ENCODE data around the gene PLPPR4. TPM values are rescaled to one million over a fixed set of nuclear protein-coding genes. Genes with fewer than 3 reads are reported as not detected.
"Not testable (repeated sequence)": the region's sequence is repeated elsewhere in the genome, so short reads cannot be mapped to it uniquely, and the experiment has no call there.

PLPPR4 gene
- total RNA-seq, 4 donors from 2014 or later: 0.42 to 1.4 (median 1.0) TPM

- intact Hi-C loops (cut with DNase I): no loop called here
- DNase-seq (ENCODE audit: extremely low spot score): no peak
- no peak overlapping the region for H3K27ac ChIP-seq (replicated peaks in 1 of 4)
- H3K27me3 ChIP-seq: no peaks in the 10 kb centered on the region
- H3K4me1 ChIP-seq: no peaks in the 10 kb centered on the region
- H3K36me3 ChIP-seq: no peaks in the 10 kb centered on the region
- TF ChIP-seq CTCF (IDR thresholded peaks at IDR 0.05) (no peak), POLR2AphosphoS5 (IDR thresholded peaks at IDR 0.05) (no peak)
- no peaks in the 10 kb centered on the region for H3K9me3 ChIP-seq
- no peak overlapping the region for H3K4me3 ChIP-seq
Measured at GRCh38 chr1:99271249-99271648, 7.0 kb downstream of the PLPPR4 start.

GRCh38 chr1:99277066-99277465 is 12.8 kb downstream of the PLPPR4 start:
- DNase-seq (ENCODE audit: extremely low spot score): no peak
- no peak for TF ChIP-seq EP300 (IDR thresholded peaks at IDR 0.05)
- TF ChIP-seq POLR2AphosphoS5 (IDR thresholded peaks at IDR 0.05): no peak
- no peak for TF ChIP-seq POLR2A (IDR thresholded peaks at IDR 0.05; ENCODE audit: low read depth)
- TF ChIP-seq CTCF (IDR thresholded peaks at IDR 0.05): no peak
- Histone ChIP-seq H3K9me3 (no peaks in the 10 kb centered on the region), H3K4me1 (no peaks in the 10 kb centered on the region), H3K27ac (replicated peaks in 1 of 4) (no peak overlapping the region), H3K27me3 (no peaks in the 10 kb centered on the region), H3K4me3 (no peak overlapping the region), H3K36me3 (no peaks in the 10 kb centered on the region)
- intact Hi-C loops (cut with DNase I): no loop called here
- 63% methylated on average over 1 of the region's 1 CpG for WGBS

GRCh38 chr1:99279525-99279924 is 15.2 kb downstream of the PLPPR4 start:
- Histone ChIP-seq H3K9me3 (no peaks in the 10 kb centered on the region), H3K36me3 (no peaks in the 10 kb centered on the region), H3K27me3 (no peaks in the 10 kb centered on the region), H3K4me3 (no peak overlapping the region), H3K4me1 (no peaks in the 10 kb centered on the region), H3K27ac (replicated peaks in 1 of 4) (no peak overlapping the region)
- intact Hi-C loops (cut with DNase I): no loop called here
- no peak for DNase-seq (ENCODE audit: extremely low spot score)
- no peak for TF ChIP-seq CTCF (IDR thresholded peaks at IDR 0.05)
- TF ChIP-seq EP300 (IDR thresholded peaks at IDR 0.05): no peak
- TF ChIP-seq POLR2AphosphoS5 (IDR thresholded peaks at IDR 0.05): no peak
- no peak for TF ChIP-seq POLR2A (IDR thresholded peaks at IDR 0.05; ENCODE audit: low read depth)
- 56% methylated on average over 4 of the region's 4 CpGs for WGBS

GRCh38 chr1:99281105-99281504 is 16.8 kb downstream of the PLPPR4 start:
- Histone ChIP-seq H3K9me3 (no peaks in the 10 kb centered on the region), H3K4me3 (no peak overlapping the region), H3K36me3 (no peaks in the 10 kb centered on the region), H3K27ac (replicated peaks in 1 of 4) (no peak overlapping the region), H3K27me3 (no peaks in the 10 kb centered on the region), H3K4me1 (no peaks in the 10 kb centered on the region)
- DNase-seq (ENCODE audit: extremely low spot score): no peak
- intact Hi-C loops (cut with DNase I): no loop called here
- TF ChIP-seq CTCF (IDR thresholded peaks at IDR 0.05): no peak
- TF ChIP-seq POLR2AphosphoS5 (IDR thresholded peaks at IDR 0.05): no peak
- TF ChIP-seq POLR2A (IDR thresholded peaks at IDR 0.05; ENCODE audit: low read depth): no peak

GRCh38 chr1:99282536-99282935 is 18.2 kb downstream of the PLPPR4 start:
- 48% methylated on average over 3 of the region's 3 CpGs for WGBS
- H3K27ac ChIP-seq (replicated peaks in 1 of 4): no peak overlapping the region
- TF ChIP-seq POLR2AphosphoS5 (IDR thresholded peaks at IDR 0.05): no peak
- no peak for TF ChIP-seq CTCF (IDR thresholded peaks at IDR 0.05)
- TF ChIP-seq EP300 (IDR thresholded peaks at IDR 0.05): no peak
- no peak for TF ChIP-seq POLR2A (IDR thresholded peaks at IDR 0.05; ENCODE audit: low read depth)
- intact Hi-C loops (cut with DNase I): no loop called here
- H3K27me3 ChIP-seq: no peaks in the 10 kb centered on the region
- no peaks in the 10 kb centered on the region for H3K4me1 ChIP-seq
- no peak for DNase-seq (ENCODE audit: extremely low spot score)
- H3K36me3 ChIP-seq: no peaks in the 10 kb centered on the region
- H3K4me3 ChIP-seq: no peak overlapping the region
- no peaks in the 10 kb centered on the region for H3K9me3 ChIP-seq

GRCh38 chr1:99283521-99283920 is 19.2 kb downstream of the PLPPR4 start:
- intact Hi-C loops (cut with DNase I); H3K4me1 ChIP-seq; H3K27me3 ChIP-seq; H3K9me3 ChIP-seq; DNase-seq (ENCODE audit: extremely low spot score); H3K27ac ChIP-seq (replicated peaks in 1 of 4); H3K36me3 ChIP-seq; H3K4me3 ChIP-seq: not testable (repeated sequence)
- 95% methylated on average over 18 of the region's 18 CpGs for WGBS
